Measurements from ENCODE around the gene RASA2. TPM values are rescaled to one million over a fixed set of nuclear protein-coding genes. Genes with fewer than 3 reads are reported as not detected.

The RASA2 gene
- total and polyA plus RNA-seq, 9 of the 15 experiments (the other 6 are each of a cell fraction or from before 2014, with no cell fraction given): 2.0 to 12.8 (median 9.5) TPM

DNA sequence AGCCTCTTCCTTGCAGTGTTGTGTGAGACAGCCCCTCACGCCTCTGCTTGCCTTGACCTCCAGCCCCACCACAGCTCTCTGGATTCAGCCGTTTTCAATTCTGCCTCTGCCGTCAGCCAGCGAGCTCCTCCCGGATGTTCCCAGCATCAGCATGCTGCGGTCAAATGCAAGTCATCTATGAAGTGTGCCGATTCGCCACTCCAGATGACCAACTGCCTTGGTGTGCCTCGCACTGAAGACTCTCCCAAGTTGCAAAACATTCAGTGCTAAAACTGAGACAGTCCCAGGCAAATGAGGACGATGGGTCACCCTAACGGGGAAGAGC is 30.6 kb upstream of the RASA2 start:
- ChIA-PET CTCF (ENCODE audit: low intra/inter-chr PET ratio) (interaction anchor here (0.6 kb wide), 1 partner anchor 144 kb away, joined by 3 read pairs; no protein-coding TSS in a partner anchor), POLR2A (no interaction called here)
- Histone ChIP-seq H3K27ac (ENCODE audit: extremely low read depth, low read depth, low read length) (no peak overlapping the region), H2AFZ (ENCODE audit: low read depth, low read length) (peak overlapping the region; percentile 77), H3K27me3 (ENCODE audit: control insufficient read depth in 2 of 2, insufficient read depth in 2 of 2, low read length in 2 of 2) (no peaks in the 10 kb centered on the region), H3K9ac (ENCODE audit: insufficient read depth in 1 of 2, low read depth in 2 of 2, low read length in 2 of 2) (peak overlapping the region in 1 of 2 experiments; percentile 49; a peak in 1 of 4 replicates), H3K9me3 (replicated peaks; ENCODE audit: control insufficient read depth, insufficient read depth, low read depth, low read length) (no peaks in the 10 kb centered on the region), H3K9me1 (ENCODE audit: control insufficient read depth, insufficient read depth, low read length) (no peaks in the 10 kb centered on the region), H4K20me1 (replicated peaks; ENCODE audit: control insufficient read depth, insufficient read depth, low read length) (no peaks in the 10 kb centered on the region), H3K4me1 (replicated peaks in 1 of 2; ENCODE audit: control insufficient read depth in 2 of 2, insufficient read depth in 2 of 2, low read length in 2 of 2) (peaks cover 18 to 62% of the 10 kb centered on the region in 2 experiments), H3K4me2 (ENCODE audit: insufficient read depth, low read length) (no peak overlapping the region), H3K79me2 (ENCODE audit: control insufficient read depth, insufficient read depth, low read length) (no peaks in the 10 kb centered on the region), H3K36me3 (ENCODE audit: control insufficient read depth, insufficient read depth, low read length) (no peaks in the 10 kb centered on the region), H3K4me3 (no peak overlapping the region)
- WGBS (ENCODE audit: insufficient coverage, low coverage, missing lambda C conversion rate): 64% methylated on average over 10 of the region's 11 CpGs
- no peak for TF ChIP-seq SAFB (IDR thresholded peaks at IDR 0.05; ENCODE audit: borderline replicate concordance, low read depth, low read length)
- 0 out of 2 replicates have a peak, but pooled peaks have one; percentile 7 for TF ChIP-seq NFE2 (IDR thresholded peaks at IDR 0.05; ENCODE audit: low read depth)
- no peak for TF ChIP-seq DPF2 (IDR thresholded peaks at IDR 0.05)
- in situ Hi-C loops (cut with MboI) (no loop called here), intact Hi-C loops (cut with micrococcal nuclease) (no loop called here)
- BruUV-seq (replicated peaks): no TSS peak
- DNase-seq (ENCODE audit: extremely low read depth in 1 of 4, low spot score in 3 of 4): no peak
- ATAC-seq: no peak
- FAIRE-seq: no peak

DNA sequence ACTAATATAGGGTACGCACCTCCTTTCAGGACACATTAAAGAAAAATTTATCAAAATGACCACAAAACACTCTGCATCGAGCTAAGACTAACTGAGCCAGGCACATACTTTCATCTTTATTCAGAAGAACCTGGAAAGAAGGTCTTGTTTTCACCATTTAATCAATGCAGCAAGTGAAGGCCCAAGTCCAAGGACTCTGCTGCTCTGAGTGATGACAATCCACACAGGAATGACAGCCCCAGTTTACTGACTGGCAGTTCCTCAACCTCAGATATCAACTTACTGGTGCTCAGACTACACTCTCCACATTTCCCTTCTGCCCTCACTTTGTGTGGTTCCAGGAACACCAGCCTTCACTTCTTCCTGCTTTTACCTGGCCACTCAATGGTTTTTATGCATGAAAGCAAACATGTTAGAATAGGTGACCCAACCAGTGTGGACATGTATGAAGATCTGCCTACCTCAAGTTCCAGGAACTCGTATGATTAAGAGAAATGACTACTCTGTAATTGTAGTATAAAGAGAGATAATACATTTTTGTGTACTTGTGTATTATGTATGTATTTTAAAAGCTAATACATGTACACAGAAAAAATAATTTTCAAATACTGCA is 29.1 kb upstream of the RASA2 start:
- no peaks in the 10 kb centered on the region for H3K27me3 ChIP-seq (ENCODE audit: control insufficient read depth in 2 of 2, insufficient read depth in 2 of 2, low read length in 2 of 2)
- no TSS peak for BruUV-seq (replicated peaks)
- H3K4me1 ChIP-seq (replicated peaks in 1 of 2; ENCODE audit: control insufficient read depth in 2 of 2, insufficient read depth in 2 of 2, low read length in 2 of 2): peaks cover 18 to 49% of the 10 kb centered on the region in 2 experiments; a peak in 4 of 5 replicates
- H3K9ac ChIP-seq (ENCODE audit: insufficient read depth in 1 of 2, low read depth in 2 of 2, low read length in 2 of 2): no peak overlapping the region
- no peaks in the 10 kb centered on the region for H3K9me3 ChIP-seq (replicated peaks; ENCODE audit: control insufficient read depth, insufficient read depth, low read depth, low read length)
- H3K9me1 ChIP-seq (ENCODE audit: control insufficient read depth, insufficient read depth, low read length): no peaks in the 10 kb centered on the region
- H3K27ac ChIP-seq (ENCODE audit: extremely low read depth, low read depth, low read length): no peak overlapping the region; the same call in 2 of the 3 replicates
- H3K79me2 ChIP-seq (ENCODE audit: control insufficient read depth, insufficient read depth, low read length): no peaks in the 10 kb centered on the region
- POLR2A ChIA-PET: interaction anchor here (0.6 kb wide), 1 partner anchor 578 kb away, joined by 3 read pairs; no protein-coding TSS in a partner anchor
- intact Hi-C loops (cut with micrococcal nuclease): no loop called here
- ATAC-seq (no peak), DNase-seq (ENCODE audit: extremely low read depth in 1 of 4, low spot score in 3 of 4) (no peak), FAIRE-seq (no peak)
- WGBS (ENCODE audit: insufficient coverage, low coverage, missing lambda C conversion rate): 64% methylated on average over 3 of the region's 3 CpGs
- peak overlapping the region; percentile 10; the same call in 1 of the 2 replicates for H3K4me2 ChIP-seq (ENCODE audit: insufficient read depth, low read length)
- no peak overlapping the region for H3K4me3 ChIP-seq
- H2AFZ ChIP-seq (ENCODE audit: low read depth, low read length): peak overlapping the region; percentile 57
- in situ Hi-C loops (cut with MboI): no loop called here
- TF ChIP-seq, protein P1, sequence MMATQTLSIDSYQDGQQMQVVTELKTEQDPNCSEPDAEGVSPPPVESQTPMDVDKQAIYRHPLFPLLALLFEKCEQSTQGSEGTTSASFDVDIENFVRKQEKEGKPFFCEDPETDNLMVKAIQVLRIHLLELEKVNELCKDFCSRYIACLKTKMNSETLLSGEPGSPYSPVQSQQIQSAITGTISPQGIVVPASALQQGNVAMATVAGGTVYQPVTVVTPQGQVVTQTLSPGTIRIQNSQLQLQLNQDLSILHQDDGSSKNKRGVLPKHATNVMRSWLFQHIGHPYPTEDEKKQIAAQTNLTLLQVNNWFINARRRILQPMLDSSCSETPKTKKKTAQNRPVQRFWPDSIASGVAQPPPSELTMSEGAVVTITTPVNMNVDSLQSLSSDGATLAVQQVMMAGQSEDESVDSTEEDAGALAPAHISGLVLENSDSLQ (IDR thresholded peaks at IDR 0.05): peak; percentile 60
- TF ChIP-seq, protein P2, sequence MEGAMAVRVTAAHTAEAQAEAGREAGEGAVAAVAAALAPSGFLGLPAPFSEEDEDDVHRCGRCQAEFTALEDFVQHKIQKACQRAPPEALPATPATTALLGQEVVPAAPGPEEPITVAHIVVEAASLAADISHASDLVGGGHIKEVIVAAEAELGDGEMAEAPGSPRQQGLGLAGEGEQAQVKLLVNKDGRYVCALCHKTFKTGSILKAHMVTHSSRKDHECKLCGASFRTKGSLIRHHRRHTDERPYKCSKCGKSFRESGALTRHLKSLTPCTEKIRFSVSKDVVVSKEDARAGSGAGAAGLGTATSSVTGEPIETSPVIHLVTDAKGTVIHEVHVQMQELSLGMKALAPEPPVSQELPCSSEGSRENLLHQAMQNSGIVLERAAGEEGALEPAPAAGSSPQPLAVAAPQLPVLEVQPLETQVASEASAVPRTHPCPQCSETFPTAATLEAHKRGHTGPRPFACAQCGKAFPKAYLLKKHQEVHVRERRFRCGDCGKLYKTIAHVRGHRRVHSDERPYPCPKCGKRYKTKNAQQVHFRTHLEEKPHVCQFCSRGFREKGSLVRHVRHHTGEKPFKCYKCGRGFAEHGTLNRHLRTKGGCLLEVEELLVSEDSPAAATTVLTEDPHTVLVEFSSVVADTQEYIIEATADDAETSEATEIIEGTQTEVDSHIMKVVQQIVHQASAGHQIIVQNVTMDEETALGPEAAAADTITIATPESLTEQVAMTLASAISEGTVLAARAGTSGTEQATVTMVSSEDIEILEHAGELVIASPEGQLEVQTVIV (CRISPR knock-in tag; IDR thresholded peaks at IDR 0.05; ENCODE audit: borderline replicate concordance): no peak
- no peak for TF ChIP-seq FUS (optimal IDR thresholded peaks at IDR 0.05; ENCODE audit: low read depth, low read length)
- peak; percentile 35 for TF ChIP-seq MEIS2 (IDR thresholded peaks at IDR 0.05; ENCODE audit: partially characterized antibody)
- TF ChIP-seq ZNF436 (CRISPR knock-in tag; IDR thresholded peaks at IDR 0.05): no peak
- TF ChIP-seq POU5F1 (IDR thresholded peaks at IDR 0.05; ENCODE audit: borderline replicate concordance, low read depth, low read length, partially characterized antibody): no peak
- no peaks in the 10 kb centered on the region for H3K36me3 ChIP-seq (ENCODE audit: control insufficient read depth, insufficient read depth, low read length)
- H4K20me1 ChIP-seq (replicated peaks; ENCODE audit: control insufficient read depth, insufficient read depth, low read length): no peaks in the 10 kb centered on the region
- CTCF ChIA-PET (ENCODE audit: low intra/inter-chr PET ratio): interaction anchor here (5.6 kb wide), 1 partner anchor 103 kb away, joined by 76 read pairs; no protein-coding TSS in a partner anchor

All from K562 (cell line).